Activated CD8-positive, alpha-beta T cell treated with anti-CD3 and anti-CD28 coated beads for 36 hours (primary cell): ENCODE results near the gene ASAH2. TPM values are rescaled to one million over a fixed set of nuclear protein-coding genes. Genes with fewer than 3 reads are reported as not detected.
"Not testable (repeated sequence)": the region's sequence is repeated elsewhere in the genome, so short reads cannot be mapped to it uniquely, and the experiment has no call there.

Experiments
- ATAC-seq: fragments of 200-7000 bp; cut with Tn5 transposase; one replicate; pipeline ENCODE4 v1.10.0; 2021; ENCODE audit warnings: mild to moderate bottlenecking, moderate library complexity
- CTCF ChIA-PET: fragments of 350-600 bp; sonication (Branson Sonifier 250); formaldehyde crosslinking; loops from one replicate; lab custom pipeline; 2021; ENCODE audit warnings: antibody characterized with exemption; lab: Charles Lee
- POLR2A ChIA-PET: fragments of 350-600 bp; sonication (Branson Sonifier 250); formaldehyde crosslinking; loops from one replicate; lab custom pipeline; 2021; ENCODE audit warnings: antibody characterized with exemption; lab: Charles Lee
- DNase-seq: peaks from one replicate; pipeline ENCODE4 v3.0.0-alpha.2; 2020
- H3K27ac Mint-ChIP-seq: one replicate; pipeline ENCODE4 v1.8.0; 2021; ENCODE audit warnings: mild to moderate bottlenecking, mixed read lengths
- H3K27me3 Mint-ChIP-seq: one replicate; pipeline ENCODE4 v1.8.0; 2021; ENCODE audit warnings: mixed read lengths
- H3K36me3 Mint-ChIP-seq: one replicate; pipeline ENCODE4 v1.8.0; 2021; ENCODE audit warnings: low read depth, mixed read lengths
- H3K4me1 Mint-ChIP-seq: one replicate; pipeline ENCODE4 v1.8.0; 2021; ENCODE audit warnings: low read depth, mixed read lengths
- H3K4me3 Mint-ChIP-seq: one replicate; pipeline ENCODE4 v1.8.0; 2021; ENCODE audit warnings: mild to moderate bottlenecking, moderate library complexity, mixed read lengths
- H3K9me3 Mint-ChIP-seq: one replicate; pipeline ENCODE4 v1.8.0; 2021; ENCODE audit warnings: mixed read lengths
- intact Hi-C: fragments of 100-400 bp; cut with micrococcal nuclease; formaldehyde crosslinking; loops from one replicate; pipeline ENCODE4 v1.10.0; 2022
- total RNA-seq, 2 experiments: library from RNA; stranded (reverse); gene quantifications; one replicate each; pipeline ENCODE4 v1.2.3, GENCODE V29; 2021
- TF ChIP-seq, protein P1 (sequence below): fragments of 200-600 bp; IDR thresholded peaks from one replicate; pipeline ENCODE4 v1.8.0; 2022; ENCODE audit warnings: antibody characterized with exemption, mild to moderate bottlenecking

ASAH2 gene
- total RNA-seq, 2 experiments from 2014 or later: 1.8 to 2.9 TPM

GRCh38 chr10:50272531-50272930, 21.2 kb upstream of the ASAH2 start:
- ChIA-PET POLR2A (no interaction called here), CTCF (no interaction called here)
- Mint-ChIP-seq H3K9me3 (no peaks in the 10 kb centered on the region), H3K4me1 (no peaks in the 10 kb centered on the region), H3K27me3 (peaks cover 11% of the 10 kb centered on the region), H3K4me3 (no peak overlapping the region), H3K27ac (no peak overlapping the region), H3K36me3 (no peaks in the 10 kb centered on the region)
- intact Hi-C loops: no loop called here
- TF ChIP-seq, protein P1, sequence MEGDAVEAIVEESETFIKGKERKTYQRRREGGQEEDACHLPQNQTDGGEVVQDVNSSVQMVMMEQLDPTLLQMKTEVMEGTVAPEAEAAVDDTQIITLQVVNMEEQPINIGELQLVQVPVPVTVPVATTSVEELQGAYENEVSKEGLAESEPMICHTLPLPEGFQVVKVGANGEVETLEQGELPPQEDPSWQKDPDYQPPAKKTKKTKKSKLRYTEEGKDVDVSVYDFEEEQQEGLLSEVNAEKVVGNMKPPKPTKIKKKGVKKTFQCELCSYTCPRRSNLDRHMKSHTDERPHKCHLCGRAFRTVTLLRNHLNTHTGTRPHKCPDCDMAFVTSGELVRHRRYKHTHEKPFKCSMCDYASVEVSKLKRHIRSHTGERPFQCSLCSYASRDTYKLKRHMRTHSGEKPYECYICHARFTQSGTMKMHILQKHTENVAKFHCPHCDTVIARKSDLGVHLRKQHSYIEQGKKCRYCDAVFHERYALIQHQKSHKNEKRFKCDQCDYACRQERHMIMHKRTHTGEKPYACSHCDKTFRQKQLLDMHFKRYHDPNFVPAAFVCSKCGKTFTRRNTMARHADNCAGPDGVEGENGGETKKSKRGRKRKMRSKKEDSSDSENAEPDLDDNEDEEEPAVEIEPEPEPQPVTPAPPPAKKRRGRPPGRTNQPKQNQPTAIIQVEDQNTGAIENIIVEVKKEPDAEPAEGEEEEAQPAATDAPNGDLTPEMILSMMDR: no peak
- no peak for DNase-seq
- ATAC-seq: no peak

DNA sequence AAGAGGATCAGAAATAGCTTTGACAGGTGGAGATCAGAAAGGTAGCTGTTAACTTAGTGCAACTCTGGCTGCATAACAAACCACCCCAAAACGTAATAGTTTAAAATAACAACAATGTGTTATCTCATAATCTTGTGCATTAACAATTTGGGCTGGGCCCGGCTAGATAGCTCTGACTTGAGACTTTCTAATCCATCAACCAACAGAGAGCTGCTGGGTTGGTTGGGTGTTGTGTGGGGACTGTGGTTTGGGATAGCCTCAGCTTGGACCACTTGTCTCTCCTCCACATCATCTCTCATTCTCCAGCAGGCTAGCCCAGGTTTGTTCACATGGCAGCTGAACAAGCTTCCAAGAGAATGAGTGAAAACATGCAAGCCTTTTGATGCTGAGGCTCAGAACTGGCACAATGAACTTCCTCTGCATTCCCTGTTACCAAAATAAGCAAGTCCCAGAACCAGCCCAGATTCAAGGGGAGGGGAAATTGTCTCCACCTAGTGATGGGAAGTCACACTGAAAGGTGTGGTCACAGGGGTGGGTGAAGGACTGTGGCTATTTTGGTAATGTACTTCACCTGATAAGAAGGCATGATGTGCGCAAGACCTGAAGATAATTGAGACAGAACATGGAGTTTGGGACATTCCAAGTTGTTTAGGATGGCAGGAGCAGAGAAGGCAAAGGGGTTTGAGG, 20.4 kb upstream of the ASAH2 start:
- no peak overlapping the region for H3K4me3 Mint-ChIP-seq
- CTCF ChIA-PET: no interaction called here
- H3K4me1 Mint-ChIP-seq: no peaks in the 10 kb centered on the region
- DNase-seq: no peak
- TF ChIP-seq, protein P1: no peak
- POLR2A ChIA-PET: no interaction called here
- no peaks in the 10 kb centered on the region for H3K36me3 Mint-ChIP-seq
- peaks cover 9% of the 10 kb centered on the region for H3K27me3 Mint-ChIP-seq
- no peak overlapping the region for H3K27ac Mint-ChIP-seq
- no peak for ATAC-seq
- intact Hi-C loops: no loop called here
- no peaks in the 10 kb centered on the region for H3K9me3 Mint-ChIP-seq

DNA sequence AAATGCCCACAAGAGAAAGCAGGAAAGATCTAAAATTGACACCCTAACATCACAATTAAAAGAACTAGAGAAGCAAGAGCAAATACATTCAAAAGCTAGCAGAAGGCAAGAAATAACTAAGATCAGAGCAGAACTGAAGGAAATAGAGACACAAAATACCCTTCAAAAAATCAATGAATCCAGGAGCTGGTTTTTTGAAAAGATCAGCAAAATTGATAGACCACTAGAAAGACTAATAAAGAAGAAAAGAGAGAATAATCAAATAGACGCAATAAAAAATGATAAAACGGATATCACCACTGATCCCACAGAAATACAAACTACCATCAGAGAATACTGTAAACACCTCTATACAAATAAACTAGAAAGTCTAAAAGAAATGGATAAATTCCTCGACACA, 16.6 kb upstream of the ASAH2 start:
- H3K4me3 Mint-ChIP-seq, POLR2A ChIA-PET, H3K4me1 Mint-ChIP-seq, CTCF ChIA-PET, ATAC-seq, intact Hi-C loops, H3K27ac Mint-ChIP-seq, DNase-seq, H3K9me3 Mint-ChIP-seq, H3K36me3 Mint-ChIP-seq: not testable (repeated sequence)
- H3K27me3 Mint-ChIP-seq: peaks cover 31% of the 10 kb centered on the region

GRCh38 chr10:50262625-50263024, 11.3 kb upstream of the ASAH2 start:
- H3K36me3 Mint-ChIP-seq, H3K9me3 Mint-ChIP-seq, intact Hi-C loops, CTCF ChIA-PET, H3K4me3 Mint-ChIP-seq, ATAC-seq, POLR2A ChIA-PET, H3K27ac Mint-ChIP-seq: not testable (repeated sequence)
- Mint-ChIP-seq H3K27me3 (peaks cover 43% of the 10 kb centered on the region), H3K4me1 (peaks cover 13% of the 10 kb centered on the region)
- peak; percentile 4 for DNase-seq

GRCh38 chr10:50260791-50261281, 9.5 kb upstream of the ASAH2 start:
- Mint-ChIP-seq H3K4me1 (peaks cover 13% of the 10 kb centered on the region), H3K36me3 (no peaks in the 10 kb centered on the region), H3K4me3 (no peak overlapping the region), H3K27ac (no peak overlapping the region), H3K27me3 (peaks cover 40% of the 10 kb centered on the region), H3K9me3 (no peaks in the 10 kb centered on the region)
- TF ChIP-seq, protein P1: no peak
- ChIA-PET POLR2A (no interaction called here), CTCF (interaction anchor here (0.8 to 1.1 kb wide), 2 partner anchors 15 kb away, joined by 3 read pairs; no protein-coding TSS in a partner anchor)
- DNase-seq (peak; percentile 77), ATAC-seq (peak; percentile 95)
- intact Hi-C loops: no loop called here

DNA sequence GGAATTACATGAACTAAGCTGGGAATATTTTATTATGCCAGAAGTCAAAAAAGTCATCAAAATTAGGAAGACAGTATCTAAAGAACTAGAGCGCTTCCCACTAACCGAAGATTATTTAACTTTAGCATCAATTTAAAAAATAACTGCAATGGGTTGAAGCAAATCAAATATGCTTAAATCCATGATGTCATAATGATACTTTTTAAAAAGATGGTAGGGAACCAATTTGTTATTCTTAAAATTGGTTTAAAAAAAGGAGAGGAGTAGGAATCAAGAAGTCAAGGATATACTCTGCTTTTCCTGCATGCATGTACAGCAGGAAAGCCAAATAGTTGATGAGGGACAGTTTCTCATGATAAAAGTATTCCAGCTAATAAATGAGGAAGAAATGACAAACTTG, 3.2 kb upstream of the ASAH2 start:
- peaks cover 32% of the 10 kb centered on the region for H3K27me3 Mint-ChIP-seq
- H3K4me3 Mint-ChIP-seq: no peak overlapping the region
- ATAC-seq (no peak), DNase-seq (no peak)
- TF ChIP-seq, protein P1: no peak
- no peak overlapping the region for H3K27ac Mint-ChIP-seq
- ChIA-PET CTCF (no interaction called here), POLR2A (no interaction called here)
- no peaks in the 10 kb centered on the region for H3K9me3 Mint-ChIP-seq
- H3K4me1 Mint-ChIP-seq: no peaks in the 10 kb centered on the region
- H3K36me3 Mint-ChIP-seq: no peaks in the 10 kb centered on the region
- intact Hi-C loops: no loop called here
